ENCODE data around the gene RNF26.

RNF26 gene

DNA sequence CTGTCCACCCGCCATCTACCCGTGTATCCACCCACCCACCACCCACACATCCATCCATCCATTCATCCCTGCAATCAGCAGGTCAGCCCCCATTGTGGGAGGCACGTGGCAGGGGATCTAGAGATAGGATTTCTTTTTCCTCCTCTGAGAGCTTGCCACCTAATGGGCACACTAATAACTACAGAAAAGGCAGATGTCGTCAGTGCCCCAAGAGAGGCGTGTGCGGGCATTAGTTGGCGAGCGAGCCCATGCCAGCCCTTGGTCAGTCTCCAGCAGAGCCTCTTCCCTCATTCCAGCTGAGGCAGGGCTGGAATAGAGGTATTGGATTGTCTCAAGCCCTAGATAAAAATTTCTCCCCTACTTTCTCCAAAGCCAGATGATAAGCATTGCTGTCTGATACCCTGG is 37.5 kb downstream of the RNF26 start:
- TF ChIP-seq TCF12 (IDR thresholded peaks at IDR 0.05; ENCODE audit: low read depth) (no peak), NFIC (IDR thresholded peaks at IDR 0.05) (0 out of 2 replicates have a peak, but pooled peaks have one; percentile 24), USF1 (IDR thresholded peaks at IDR 0.05) (peak; percentile 67), REST (IDR thresholded peaks at IDR 0.05; ENCODE audit: low read depth) (no peak), CREB1 (IDR thresholded peaks at IDR 0.05; ENCODE audit: low read depth) (no peak), TEAD4 (IDR thresholded peaks at IDR 0.05) (peak; percentile 30; the same call in 1 of the 2 replicates), FOXM1 (IDR thresholded peaks at IDR 0.05; ENCODE audit: borderline replicate concordance, low read depth) (no peak), EP300 (IDR thresholded peaks at IDR 0.05; ENCODE audit: borderline replicate concordance) (no peak), ZBTB7A (IDR thresholded peaks at IDR 0.05; ENCODE audit: low read depth) (no peak), YY1 (IDR thresholded peaks at IDR 0.05; ENCODE audit: low read depth) (no peak), EGR1 (IDR thresholded peaks at IDR 0.05) (peak; percentile 84), TAF1 (IDR thresholded peaks at IDR 0.05; ENCODE audit: low read depth) (no peak), CEBPB (IDR thresholded peaks at IDR 0.05) (no peak), RAD21 (IDR thresholded peaks at IDR 0.05; ENCODE audit: low read depth) (peak; percentile 41), MAX (IDR thresholded peaks at IDR 0.05) (peak; percentile 84)

DNA sequence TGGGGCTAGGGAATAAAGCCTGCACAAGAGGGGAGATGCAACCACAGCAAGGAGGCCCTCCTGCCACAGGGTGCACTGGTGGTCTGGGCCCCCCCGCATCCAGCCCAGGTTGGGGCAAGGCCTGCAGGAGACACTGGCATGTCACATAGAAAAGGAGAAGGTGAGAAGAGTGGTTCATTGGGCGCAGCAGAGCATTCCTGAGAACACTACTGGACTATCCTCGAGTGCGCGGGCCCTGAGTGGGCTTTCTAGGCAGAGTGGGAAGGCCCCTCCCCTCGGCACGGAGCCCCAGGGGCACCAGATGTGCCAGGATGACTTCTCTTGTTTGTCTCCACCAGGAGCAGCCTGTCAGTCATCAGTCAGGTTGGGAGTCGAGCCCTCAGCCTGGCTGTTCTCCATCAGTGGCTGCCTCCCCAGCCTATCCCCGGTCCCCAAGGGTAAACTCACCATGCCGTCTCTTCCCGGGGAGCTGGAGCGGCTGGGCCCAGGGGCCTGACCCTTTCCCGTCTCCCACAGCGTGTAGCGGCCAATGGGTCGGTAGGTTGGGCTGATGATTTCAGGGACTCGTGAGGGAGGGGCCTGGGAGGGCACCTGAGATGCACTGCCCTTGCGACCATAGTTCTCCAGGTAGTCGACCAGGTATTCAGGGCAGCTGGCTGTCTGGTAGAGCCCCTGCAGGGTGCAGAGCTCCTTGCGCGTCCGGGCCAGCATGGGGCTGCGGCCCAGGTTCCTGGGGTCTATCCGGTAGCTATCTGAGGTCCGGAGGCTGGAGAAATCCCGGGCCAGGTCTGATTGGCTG is 38.1 kb downstream of the RNF26 start:
- no peak for TF ChIP-seq CREB1 (IDR thresholded peaks at IDR 0.05; ENCODE audit: low read depth)
- no peak for TF ChIP-seq NFIC (IDR thresholded peaks at IDR 0.05)
- TF ChIP-seq ZBTB7A (IDR thresholded peaks at IDR 0.05; ENCODE audit: low read depth), result no peak
- no peak for TF ChIP-seq EP300 (IDR thresholded peaks at IDR 0.05; ENCODE audit: borderline replicate concordance)
- no peak for TF ChIP-seq MAX (IDR thresholded peaks at IDR 0.05)
- no peak for TF ChIP-seq RAD21 (IDR thresholded peaks at IDR 0.05; ENCODE audit: low read depth)

GRCh38 chr11:119373059-119373920 is 39.0 kb downstream of the RNF26 start:
- no peak for TF ChIP-seq FOXM1 (IDR thresholded peaks at IDR 0.05; ENCODE audit: borderline replicate concordance, low read depth)
- TF ChIP-seq MAX (IDR thresholded peaks at IDR 0.05), result no peak
- no peak for TF ChIP-seq RAD21 (IDR thresholded peaks at IDR 0.05; ENCODE audit: low read depth)
- TF ChIP-seq TAF1 (IDR thresholded peaks at IDR 0.05; ENCODE audit: low read depth), result no peak
- no peak for TF ChIP-seq NFIC (IDR thresholded peaks at IDR 0.05)
- no peak for TF ChIP-seq TEAD4 (IDR thresholded peaks at IDR 0.05)
- TF ChIP-seq YY1 (IDR thresholded peaks at IDR 0.05; ENCODE audit: low read depth), result no peak
- TF ChIP-seq EP300 (IDR thresholded peaks at IDR 0.05; ENCODE audit: borderline replicate concordance), result no peak
- no peak for TF ChIP-seq CREB1 (IDR thresholded peaks at IDR 0.05; ENCODE audit: low read depth)
- TF ChIP-seq EGR1 (IDR thresholded peaks at IDR 0.05), result no peak
- TF ChIP-seq USF1 (IDR thresholded peaks at IDR 0.05), result no peak
- TF ChIP-seq TCF12 (IDR thresholded peaks at IDR 0.05; ENCODE audit: low read depth), result no peak
- no peak for TF ChIP-seq REST (IDR thresholded peaks at IDR 0.05; ENCODE audit: low read depth)
- no peak for TF ChIP-seq CEBPB (IDR thresholded peaks at IDR 0.05)
- TF ChIP-seq ZBTB7A (IDR thresholded peaks at IDR 0.05; ENCODE audit: low read depth), result no peak

- no peak for TF ChIP-seq NFIC (IDR thresholded peaks at IDR 0.05)
- peak; percentile 96 for TF ChIP-seq RAD21 (IDR thresholded peaks at IDR 0.05; ENCODE audit: low read depth)
These were observed 39.7 kb downstream of the RNF26 start for GRCh38 chr11:119373921-119374631.

Data from Ishikawa (cell line).